ENCODE measurements around the gene CNGA3. TPM values are rescaled to one million over a fixed set of nuclear protein-coding genes. Genes with fewer than 3 reads are reported as not detected.
A peak's percentile ranks its signal among the peaks of the same experiment; 100 is the strongest.

The CNGA3 gene
- polyA plus RNA-seq, 4 donors, result 0.22 to 1.5 (median 0.30) TPM; not detected in 1

DNA sequence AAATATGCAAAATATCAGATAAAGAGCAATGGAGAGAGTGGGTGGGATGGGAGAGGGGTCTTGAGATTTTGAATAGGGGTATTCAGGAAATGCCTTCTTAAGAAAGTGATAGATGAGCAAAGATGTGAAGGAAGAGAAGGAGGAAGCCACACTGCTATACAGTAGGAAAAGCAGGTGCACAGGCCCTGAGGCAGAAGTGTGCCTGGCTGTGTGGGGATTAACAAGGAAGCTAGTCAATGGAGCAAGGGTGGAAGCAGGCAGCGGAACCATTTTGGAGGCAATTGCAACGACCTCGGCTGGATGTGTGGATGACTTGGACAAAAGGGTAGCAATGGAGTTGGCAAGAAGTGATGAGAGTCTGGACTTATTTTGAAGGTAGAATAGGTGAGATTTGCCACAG lies 11.0 kb upstream of the CNGA3 start:
- no peak for DNase-seq
- FAIRE-seq, result no peak

DNA sequence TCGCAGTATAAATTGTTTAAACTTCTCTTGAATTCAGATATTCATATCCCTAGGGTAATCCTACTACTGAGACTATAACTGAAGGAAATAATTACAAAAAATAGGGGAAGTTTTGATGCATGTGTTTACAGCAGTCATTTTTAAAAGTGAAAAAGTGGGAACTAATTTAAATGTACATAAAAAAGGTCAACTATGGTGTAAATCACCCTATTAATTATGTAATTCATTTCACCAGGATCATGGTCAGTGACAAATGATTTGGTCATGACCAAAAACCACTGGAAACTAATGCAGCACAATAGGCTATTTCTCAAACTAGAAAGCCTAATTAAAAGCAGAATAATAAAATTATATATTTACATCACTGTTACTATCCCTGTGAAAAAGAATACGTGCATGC lies 5.0 kb upstream of the CNGA3 start:
- H3K4me3 ChIP-seq (ENCODE audit: low read depth in 1 of 3, low read length in 3 of 3), result no peak overlapping the region
- no peak for DNase-seq
- WGBS, 3 donors, result 91 to 97% (median 91%) methylated on average over 2 of the region's 2 CpGs
- FAIRE-seq, result no peak
- no peaks in the 10 kb centered on the region for H3K9me3 ChIP-seq (ENCODE audit: control insufficient read depth in 2 of 2, insufficient read depth in 1 of 2, low read depth in 1 of 2, low read length in 1 of 2)
- peaks cover 0 to 2% (median 0%) of the 10 kb centered on the region in 3 donors for H3K4me1 ChIP-seq (ENCODE audit: control insufficient read depth in 3 of 3, insufficient read depth in 2 of 3, low read depth in 1 of 3, low read length in 2 of 3)
- H3K36me3 ChIP-seq (ENCODE audit: control insufficient read depth in 3 of 3, insufficient read depth in 2 of 3, low read depth in 1 of 3, low read length in 3 of 3), result no peaks in the 10 kb centered on the region
- H3K27ac ChIP-seq (ENCODE audit: low read depth in 1 of 3, low read length in 2 of 3), result no peak overlapping the region
- peaks cover 2 to 17% (median 7%) of the 10 kb centered on the region in 3 donors for H3K27me3 ChIP-seq (ENCODE audit: control insufficient read depth in 3 of 3, insufficient read depth in 3 of 3, low read length in 3 of 3)

More for the DNA sequence above, 11.0 kb upstream of the CNGA3 start:
- Histone ChIP-seq H3K4me1 (ENCODE audit: control insufficient read depth in 3 of 3, insufficient read depth in 2 of 3, low read depth in 1 of 3, low read length in 2 of 3) (no peaks in the 10 kb centered on the region), H3K9me3 (ENCODE audit: control insufficient read depth in 2 of 2, insufficient read depth in 1 of 2, low read depth in 1 of 2, low read length in 1 of 2) (no peaks in the 10 kb centered on the region), H3K36me3 (ENCODE audit: control insufficient read depth in 3 of 3, insufficient read depth in 2 of 3, low read depth in 1 of 3, low read length in 3 of 3) (no peaks in the 10 kb centered on the region), H3K27ac (ENCODE audit: low read depth in 1 of 3, low read length in 2 of 3) (no peak overlapping the region), H3K27me3 (ENCODE audit: control insufficient read depth in 3 of 3, insufficient read depth in 3 of 3, low read length in 3 of 3) (peaks cover 0 to 7% (median 0%) of the 10 kb centered on the region in 3 donors), H3K4me3 (ENCODE audit: low read depth in 1 of 3, low read length in 3 of 3) (no peak overlapping the region)
- 84 to 95% (median 90%) methylated on average over 3 of the region's 3 CpGs for WGBS, 3 donors

DNA sequence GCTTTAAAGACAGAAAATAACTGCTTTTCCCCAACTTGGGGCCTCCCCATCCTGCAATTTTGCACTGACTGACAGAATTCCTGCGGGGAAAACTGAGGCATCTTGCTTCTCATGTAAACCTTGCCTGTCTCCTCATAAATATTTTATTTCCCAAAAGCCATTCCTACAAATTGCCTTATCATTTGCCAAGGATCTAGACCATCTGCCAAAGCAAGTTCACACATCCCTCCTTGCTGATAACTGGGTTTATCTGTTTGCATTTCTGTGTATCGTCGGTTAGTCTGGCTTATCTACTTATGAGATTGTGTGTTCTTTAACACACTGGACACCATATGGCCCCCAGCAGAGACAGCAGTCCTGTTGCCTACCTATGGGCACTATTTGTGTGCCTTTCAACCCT lies 3.0 kb upstream of the CNGA3 start:
- no peaks in the 10 kb centered on the region for H3K36me3 ChIP-seq (ENCODE audit: control insufficient read depth in 3 of 3, insufficient read depth in 2 of 3, low read depth in 1 of 3, low read length in 3 of 3)
- H3K9me3 ChIP-seq (ENCODE audit: control insufficient read depth in 2 of 2, insufficient read depth in 1 of 2, low read depth in 1 of 2, low read length in 1 of 2), result no peaks in the 10 kb centered on the region
- H3K27me3 ChIP-seq (ENCODE audit: control insufficient read depth in 3 of 3, insufficient read depth in 3 of 3, low read length in 3 of 3), result peaks cover 2 to 38% (median 25%) of the 10 kb centered on the region in 3 donors
- no peak for DNase-seq
- no peak overlapping the region for H3K4me3 ChIP-seq (ENCODE audit: low read depth in 1 of 3, low read length in 3 of 3)
- peaks cover 0 to 5% (median 2%) of the 10 kb centered on the region in 3 donors for H3K4me1 ChIP-seq (ENCODE audit: control insufficient read depth in 3 of 3, insufficient read depth in 2 of 3, low read depth in 1 of 3, low read length in 2 of 3)
- no peak overlapping the region for H3K27ac ChIP-seq (ENCODE audit: low read depth in 1 of 3, low read length in 2 of 3)
- no peak for FAIRE-seq
- WGBS, 3 donors, result 33 to 60% (median 42%) methylated on average over 3 of the region's 3 CpGs

DNA sequence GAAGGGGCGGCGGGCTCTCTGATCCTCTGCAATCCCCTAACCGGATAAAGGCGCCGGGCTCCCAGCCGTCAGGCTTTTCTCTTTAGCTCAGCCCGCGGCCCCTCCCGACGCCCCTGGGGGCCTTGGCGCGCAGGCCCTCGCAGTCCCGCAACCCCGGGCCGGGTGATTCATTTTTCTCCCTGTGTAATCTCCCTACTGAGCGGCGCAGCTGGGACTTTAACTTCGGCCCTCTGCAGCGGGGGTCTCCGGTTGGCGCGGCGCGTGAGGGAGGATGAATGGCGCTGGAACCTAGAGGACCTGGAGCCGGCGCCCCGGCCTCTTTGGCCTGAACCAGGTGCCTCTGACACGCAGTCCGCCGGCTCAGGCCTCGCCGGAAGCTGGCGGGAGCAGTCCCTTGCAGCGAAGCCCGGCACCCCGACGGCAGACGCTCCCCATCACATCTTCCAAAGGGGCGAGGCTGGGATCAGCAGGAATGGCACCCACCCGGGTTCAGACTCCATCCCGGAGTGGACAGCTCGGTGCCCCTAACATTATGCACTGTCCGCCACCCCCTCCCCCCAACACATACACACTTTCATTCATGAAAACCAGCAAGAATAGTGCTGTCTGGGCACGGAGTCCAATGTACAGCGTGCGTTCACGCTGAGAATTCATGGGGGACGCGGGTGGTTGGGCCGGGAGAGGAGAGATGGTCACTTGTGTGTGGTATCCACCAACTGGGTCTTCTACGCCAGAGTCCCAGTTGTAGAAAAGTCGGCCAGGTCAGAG lies 1.2 kb downstream of the CNGA3 start:
- peaks cover 0 to 4% of the 10 kb centered on the region in 2 donors for H3K9me3 ChIP-seq (ENCODE audit: control insufficient read depth in 2 of 2, insufficient read depth in 1 of 2, low read depth in 1 of 2, low read length in 1 of 2)
- 8 to 17% (median 11%) methylated on average over 52 to 54 of the region's 54 CpGs for WGBS, 3 donors
- H3K36me3 ChIP-seq (ENCODE audit: control insufficient read depth in 3 of 3, insufficient read depth in 2 of 3, low read depth in 1 of 3, low read length in 3 of 3), result no peaks in the 10 kb centered on the region
- DNase-seq, result no peak
- H3K27me3 ChIP-seq (ENCODE audit: control insufficient read depth in 3 of 3, insufficient read depth in 3 of 3, low read length in 3 of 3), result peaks cover 2 to 50% (median 44%) of the 10 kb centered on the region in 3 donors
- no peak for FAIRE-seq
- H3K27ac ChIP-seq (ENCODE audit: low read depth in 1 of 3, low read length in 2 of 3), result peak overlapping the region in 1 of 3 donors; percentile 34
- H3K4me3 ChIP-seq (ENCODE audit: low read depth in 1 of 3, low read length in 3 of 3), result peak overlapping the region in 1 of 3 donors; percentile 13
- H3K4me1 ChIP-seq (ENCODE audit: control insufficient read depth in 3 of 3, insufficient read depth in 2 of 3, low read depth in 1 of 3, low read length in 2 of 3), result peaks cover 0 to 5% (median 2%) of the 10 kb centered on the region in 3 donors

DNA sequence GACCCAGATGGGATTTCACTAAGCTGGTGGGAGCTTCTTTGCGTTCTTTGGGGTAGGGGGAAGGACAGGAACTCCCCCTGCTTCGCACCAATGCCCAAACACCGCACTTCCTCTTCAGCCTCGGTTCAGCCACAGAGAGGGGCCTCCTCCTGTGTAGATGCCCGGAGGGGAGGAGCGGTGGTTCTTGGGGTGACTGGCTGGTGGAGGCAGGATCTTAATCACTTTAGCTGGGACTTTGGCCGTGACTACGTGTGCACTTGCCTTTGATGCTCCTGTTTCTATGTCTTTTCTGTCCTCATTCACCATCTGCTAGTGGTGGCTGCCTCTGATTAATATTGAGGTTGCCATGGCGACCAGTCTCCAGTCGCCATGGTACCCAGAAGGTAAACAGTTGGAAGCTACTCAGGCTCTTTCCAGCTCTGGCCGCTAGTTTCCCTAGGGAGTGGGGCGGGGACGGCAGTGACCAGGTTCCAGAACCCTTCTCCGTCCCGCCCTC lies 1.9 kb downstream of the CNGA3 start:
- peaks cover 0 to 5% (median 2%) of the 10 kb centered on the region in 3 donors for H3K4me1 ChIP-seq (ENCODE audit: control insufficient read depth in 3 of 3, insufficient read depth in 2 of 3, low read depth in 1 of 3, low read length in 2 of 3)
- peak overlapping the region in 1 of 3 donors; percentile 7 for H3K27ac ChIP-seq (ENCODE audit: low read depth in 1 of 3, low read length in 2 of 3)
- no peak overlapping the region for H3K4me3 ChIP-seq (ENCODE audit: low read depth in 1 of 3, low read length in 3 of 3)
- peak; percentile 38 to 41 for DNase-seq
- FAIRE-seq, result no peak
- H3K27me3 ChIP-seq (ENCODE audit: control insufficient read depth in 3 of 3, insufficient read depth in 3 of 3, low read length in 3 of 3), result peaks cover 2 to 50% (median 43%) of the 10 kb centered on the region in 3 donors
- peaks cover 0 to 4% of the 10 kb centered on the region in 2 donors for H3K9me3 ChIP-seq (ENCODE audit: control insufficient read depth in 2 of 2, insufficient read depth in 1 of 2, low read depth in 1 of 2, low read length in 1 of 2)
- H3K36me3 ChIP-seq (ENCODE audit: control insufficient read depth in 3 of 3, insufficient read depth in 2 of 3, low read depth in 1 of 3, low read length in 3 of 3), result no peaks in the 10 kb centered on the region
- WGBS, 3 donors, result 12 to 15% (median 14%) methylated on average over 15 of the region's 15 CpGs

DNA sequence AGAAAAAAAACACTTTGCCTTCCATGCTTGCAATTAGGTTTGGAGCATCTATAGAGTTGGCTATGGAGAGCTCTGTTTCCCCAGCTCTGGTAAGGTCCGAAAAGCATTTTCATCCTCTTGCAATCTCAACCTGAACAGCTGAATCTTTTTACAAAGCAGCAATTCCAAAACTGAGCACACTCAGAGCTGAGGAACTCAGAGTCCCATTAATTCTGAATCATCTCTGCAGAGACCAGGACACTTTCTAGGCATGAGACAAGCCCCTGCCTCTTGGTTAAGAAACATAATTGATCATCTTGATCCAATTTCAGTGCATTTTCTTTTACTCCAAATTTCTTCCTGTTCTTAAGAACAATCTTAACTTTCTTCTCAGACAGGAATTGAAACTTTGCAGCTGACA lies 4.2 kb downstream of the CNGA3 start:
- FAIRE-seq (no peak), DNase-seq (no peak)
- peaks cover 2 to 45% (median 43%) of the 10 kb centered on the region in 3 donors for H3K27me3 ChIP-seq (ENCODE audit: control insufficient read depth in 3 of 3, insufficient read depth in 3 of 3, low read length in 3 of 3)
- H3K4me1 ChIP-seq (ENCODE audit: control insufficient read depth in 3 of 3, insufficient read depth in 2 of 3, low read depth in 1 of 3, low read length in 2 of 3), result peaks cover 0 to 5% (median 2%) of the 10 kb centered on the region in 3 donors
- 78 to 88% (median 87%) methylated on average over 1 of the region's 1 CpG for WGBS, 3 donors
- no peak overlapping the region for H3K27ac ChIP-seq (ENCODE audit: low read depth in 1 of 3, low read length in 2 of 3)
- no peaks in the 10 kb centered on the region for H3K36me3 ChIP-seq (ENCODE audit: control insufficient read depth in 3 of 3, insufficient read depth in 2 of 3, low read depth in 1 of 3, low read length in 3 of 3)
- peaks cover 0 to 4% of the 10 kb centered on the region in 2 donors for H3K9me3 ChIP-seq (ENCODE audit: control insufficient read depth in 2 of 2, insufficient read depth in 1 of 2, low read depth in 1 of 2, low read length in 1 of 2)
- H3K4me3 ChIP-seq (ENCODE audit: low read depth in 1 of 3, low read length in 3 of 3), result no peak overlapping the region

DNA sequence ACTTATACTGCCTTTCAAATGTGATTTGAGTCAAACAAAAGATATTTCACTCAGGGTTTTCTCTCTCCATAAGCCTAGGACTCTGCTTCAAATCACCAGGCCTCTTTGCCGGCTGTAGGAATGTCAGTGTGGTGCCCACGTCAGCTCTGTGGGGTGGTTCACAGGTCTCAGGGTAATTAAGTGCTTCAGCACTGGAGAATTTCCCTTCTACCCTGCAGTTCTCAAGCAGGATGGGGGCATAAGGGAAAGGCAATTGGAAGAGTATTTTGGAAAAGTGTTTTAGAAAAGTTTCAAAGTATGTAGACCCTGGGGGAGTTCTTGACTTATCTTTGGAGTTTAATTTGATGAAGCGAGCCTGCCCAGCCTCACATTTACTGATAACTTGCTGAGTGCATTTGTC lies 9.6 kb downstream of the CNGA3 start:
- 52 to 57% (median 55%) methylated on average over 3 of the region's 3 CpGs for WGBS, 3 donors
- no peak overlapping the region for H3K27ac ChIP-seq (ENCODE audit: low read depth in 1 of 3, low read length in 2 of 3)

DNA sequence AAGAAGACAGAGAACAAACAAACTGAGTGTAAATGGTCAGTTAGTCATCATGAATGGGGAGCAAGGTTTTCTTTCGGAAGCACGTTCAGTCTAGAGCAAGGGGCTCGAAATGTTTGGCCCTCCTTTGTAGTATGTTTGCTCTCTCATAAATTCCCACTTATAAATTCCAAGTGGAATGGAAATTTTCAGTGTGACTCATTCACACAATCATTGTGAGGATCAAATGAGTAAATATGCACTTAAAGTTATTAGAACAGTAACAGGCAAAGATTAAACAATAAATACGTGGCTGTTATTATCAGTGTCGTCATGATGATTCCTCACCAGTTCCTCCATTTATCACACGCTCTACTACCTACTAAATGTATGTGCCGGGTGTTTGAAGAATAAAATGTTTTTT lies 10.5 kb downstream of the CNGA3 start:
- DNase-seq, result peak in 1 of 2 donors; percentile 22

More for the DNA sequence above, 9.6 kb downstream of the CNGA3 start:
- no peak overlapping the region for H3K4me3 ChIP-seq (ENCODE audit: low read depth in 1 of 3, low read length in 3 of 3)
- H3K9me3 ChIP-seq (ENCODE audit: control insufficient read depth in 2 of 2, insufficient read depth in 1 of 2, low read depth in 1 of 2, low read length in 1 of 2), result peaks cover 0 to 2% of the 10 kb centered on the region in 2 donors
- no peak for FAIRE-seq
- DNase-seq, result no peak
- H3K27me3 ChIP-seq (ENCODE audit: control insufficient read depth in 3 of 3, insufficient read depth in 3 of 3, low read length in 3 of 3), result peaks cover 0 to 9% (median 4%) of the 10 kb centered on the region in 3 donors
- no peaks in the 10 kb centered on the region for H3K36me3 ChIP-seq (ENCODE audit: control insufficient read depth in 3 of 3, insufficient read depth in 2 of 3, low read depth in 1 of 3, low read length in 3 of 3)
- no peaks in the 10 kb centered on the region for H3K4me1 ChIP-seq (ENCODE audit: control insufficient read depth in 3 of 3, insufficient read depth in 2 of 3, low read depth in 1 of 3, low read length in 2 of 3)

More for the DNA sequence above, 10.5 kb downstream of the CNGA3 start:
- no peak overlapping the region for H3K4me3 ChIP-seq (ENCODE audit: low read depth in 1 of 3, low read length in 3 of 3)
- H3K27ac ChIP-seq (ENCODE audit: low read depth in 1 of 3, low read length in 2 of 3), result no peak overlapping the region
- H3K9me3 ChIP-seq (ENCODE audit: control insufficient read depth in 2 of 2, insufficient read depth in 1 of 2, low read depth in 1 of 2, low read length in 1 of 2), result no peaks in the 10 kb centered on the region
- H3K36me3 ChIP-seq (ENCODE audit: control insufficient read depth in 3 of 3, insufficient read depth in 2 of 3, low read depth in 1 of 3, low read length in 3 of 3), result no peaks in the 10 kb centered on the region
- H3K4me1 ChIP-seq (ENCODE audit: control insufficient read depth in 3 of 3, insufficient read depth in 2 of 3, low read depth in 1 of 3, low read length in 2 of 3), result no peaks in the 10 kb centered on the region
- 36 to 62% (median 50%) methylated on average over 7 of the region's 7 CpGs for WGBS, 3 donors
- FAIRE-seq, result no peak
- peaks cover 0 to 6% (median 4%) of the 10 kb centered on the region in 3 donors for H3K27me3 ChIP-seq (ENCODE audit: control insufficient read depth in 3 of 3, insufficient read depth in 3 of 3, low read length in 3 of 3)

Measured in small intestine (tissue), 7 donors.